Left ventricle myocardium inferior (tissue), 1 donor: ENCODE data around the gene ZSCAN21. TPM values are rescaled to one million over a fixed set of nuclear protein-coding genes. Genes with fewer than 3 reads are reported as not detected.

Experiments
- DNase-seq: peaks from one replicate; pipeline ENCODE4 v3.0.0-alpha.2; 2020
- H3K27ac ChIP-seq: fragments of 200-600 bp; replicated peaks from 2 replicates; pipeline ENCODE4 v1.8.0; 2021
- H3K27me3 ChIP-seq: fragments of 200-600 bp; 2 replicates; pipeline ENCODE4 v1.8.0; 2021; ENCODE audit warnings: low read depth
- H3K36me3 ChIP-seq: fragments of 200-600 bp; 2 replicates; pipeline ENCODE4 v1.8.0; 2021
- H3K4me1 ChIP-seq: fragments of 200-600 bp; 2 replicates; pipeline ENCODE4 v1.8.0; 2021
- H3K4me3 ChIP-seq: fragments of 200-600 bp; 2 replicates; pipeline ENCODE4 v1.8.0; 2021; ENCODE audit warnings: mild to moderate bottlenecking, moderate library complexity
- H3K9me3 ChIP-seq: fragments of 200-600 bp; replicated peaks from 2 replicates; pipeline ENCODE4 v1.8.0; 2021
- intact Hi-C: fragments of 100-400 bp; cut with micrococcal nuclease; formaldehyde crosslinking; loops from one replicate; pipeline ENCODE4 v1.11.0; 2022
- total RNA-seq: library from RNA; stranded (reverse); fragmentation: NEBNext Ultra II Directional; extraction: Animal tissue kit (Norgen Biotek cat#: 25700); gene quantifications from one replicate; pipeline ENCODE4 v1.2.1, GENCODE V29; 2021
- TF ChIP-seq, protein P1 (sequence below): fragments of 200-600 bp; IDR thresholded peaks from 2 replicates; pipeline ENCODE4 v1.8.0; 2021; ENCODE audit warnings: antibody characterized with exemption, mild to moderate bottlenecking, borderline replicate concordance
- donor health status: DM: no; HTN: yes; CAD: no; lungs with severe emphysema.

The ZSCAN21 gene
- total RNA-seq, 1 donor from 2014 or later, result 6.4 TPM

DNA sequence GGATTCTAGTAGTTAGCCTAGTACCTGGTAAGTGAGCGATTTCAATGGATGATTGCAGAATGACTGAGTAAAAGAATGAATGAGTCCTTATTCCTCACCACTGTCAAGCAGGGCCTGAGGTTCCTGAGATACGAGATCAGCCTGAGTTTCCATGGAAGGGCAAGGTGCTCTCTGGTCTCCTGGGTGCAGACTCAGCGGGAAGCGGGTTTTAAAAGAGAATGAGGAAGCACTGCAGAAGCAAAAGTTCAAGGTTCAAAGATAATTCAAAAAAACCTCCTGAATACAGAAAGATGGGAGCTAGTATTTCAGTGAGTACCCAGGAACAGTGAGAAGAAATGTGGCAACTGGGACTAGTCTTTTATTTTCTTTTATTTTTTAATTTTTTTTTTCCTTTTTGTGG lies 27.6 kb downstream of the ZSCAN21 start:
- Histone ChIP-seq H3K4me3 (no peak overlapping the region), H3K36me3 (peaks cover 70% of the 10 kb centered on the region), H3K27me3 (no peaks in the 10 kb centered on the region), H3K27ac (no peak overlapping the region), H3K4me1 (peaks cover 40% of the 10 kb centered on the region), H3K9me3 (peaks cover 13% of the 10 kb centered on the region)
- intact Hi-C loops, result no loop called here
- no peak for DNase-seq
- TF ChIP-seq, protein P1, sequence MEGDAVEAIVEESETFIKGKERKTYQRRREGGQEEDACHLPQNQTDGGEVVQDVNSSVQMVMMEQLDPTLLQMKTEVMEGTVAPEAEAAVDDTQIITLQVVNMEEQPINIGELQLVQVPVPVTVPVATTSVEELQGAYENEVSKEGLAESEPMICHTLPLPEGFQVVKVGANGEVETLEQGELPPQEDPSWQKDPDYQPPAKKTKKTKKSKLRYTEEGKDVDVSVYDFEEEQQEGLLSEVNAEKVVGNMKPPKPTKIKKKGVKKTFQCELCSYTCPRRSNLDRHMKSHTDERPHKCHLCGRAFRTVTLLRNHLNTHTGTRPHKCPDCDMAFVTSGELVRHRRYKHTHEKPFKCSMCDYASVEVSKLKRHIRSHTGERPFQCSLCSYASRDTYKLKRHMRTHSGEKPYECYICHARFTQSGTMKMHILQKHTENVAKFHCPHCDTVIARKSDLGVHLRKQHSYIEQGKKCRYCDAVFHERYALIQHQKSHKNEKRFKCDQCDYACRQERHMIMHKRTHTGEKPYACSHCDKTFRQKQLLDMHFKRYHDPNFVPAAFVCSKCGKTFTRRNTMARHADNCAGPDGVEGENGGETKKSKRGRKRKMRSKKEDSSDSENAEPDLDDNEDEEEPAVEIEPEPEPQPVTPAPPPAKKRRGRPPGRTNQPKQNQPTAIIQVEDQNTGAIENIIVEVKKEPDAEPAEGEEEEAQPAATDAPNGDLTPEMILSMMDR, result no peak

DNA sequence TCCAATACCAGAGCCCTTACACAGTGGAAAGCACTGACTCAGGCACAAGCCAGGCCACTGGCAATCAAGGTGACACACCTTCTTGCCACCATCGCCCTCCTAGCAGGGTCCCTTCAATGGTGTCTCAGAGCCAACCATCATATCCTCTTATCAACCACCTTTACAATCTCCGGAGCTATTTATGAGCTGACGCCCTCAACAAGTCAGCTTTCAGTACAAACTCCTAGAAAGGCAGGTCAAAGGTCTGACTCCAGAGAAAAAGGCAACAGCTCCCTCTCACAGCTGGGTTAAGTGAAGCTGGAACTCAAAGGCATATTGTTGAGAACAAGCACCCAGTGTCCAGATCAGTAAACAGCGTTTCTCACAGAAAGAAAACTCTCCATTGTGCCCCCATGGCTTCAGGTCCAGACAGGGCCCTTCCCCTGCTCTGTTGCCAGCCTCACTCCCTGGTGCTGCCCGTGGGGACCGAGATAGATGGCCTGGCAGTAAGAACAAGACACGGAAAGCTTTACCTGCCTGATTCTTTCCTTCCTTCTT lies 29.5 kb downstream of the ZSCAN21 start:
- intact Hi-C loops, result no loop called here
- Histone ChIP-seq H3K9me3 (no peaks in the 10 kb centered on the region), H3K36me3 (peaks cover 52% of the 10 kb centered on the region), H3K4me1 (peaks cover 48% of the 10 kb centered on the region), H3K27me3 (no peaks in the 10 kb centered on the region), H3K27ac (no peak overlapping the region), H3K4me3 (no peak overlapping the region)
- TF ChIP-seq, protein P1, result no peak
- DNase-seq, result no peak

DNA sequence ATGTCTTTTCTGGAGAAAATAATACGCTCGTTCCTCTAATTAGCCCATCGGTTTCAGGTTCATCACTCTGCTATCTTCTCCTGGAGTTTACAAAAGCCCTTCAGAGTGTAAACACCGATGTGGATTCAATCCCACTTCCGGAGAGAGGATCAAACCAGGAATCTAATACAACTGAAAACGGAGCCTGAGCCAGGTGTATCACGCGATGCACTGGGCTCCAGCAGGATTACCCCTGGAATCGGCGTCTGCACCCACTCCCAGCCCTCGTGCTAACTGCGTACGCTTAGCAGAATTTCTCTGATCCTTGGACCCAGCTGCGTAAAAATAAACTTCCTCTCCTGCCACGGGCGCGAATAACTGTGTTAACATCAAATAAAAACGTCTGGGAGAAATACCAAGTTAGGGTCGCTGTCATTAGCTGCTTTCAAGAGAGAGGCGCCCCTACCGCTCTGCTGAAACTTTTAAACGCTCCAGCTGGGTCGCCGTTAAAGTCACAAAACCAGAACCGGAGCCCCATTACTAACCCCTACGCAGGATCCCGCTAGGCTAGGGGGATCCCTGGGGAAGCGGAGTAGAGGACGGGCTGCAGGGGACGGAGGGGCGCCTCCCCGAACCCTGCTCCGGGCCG lies 31.4 kb downstream of the ZSCAN21 start:
- peaks cover 48% of the 10 kb centered on the region for H3K4me1 ChIP-seq
- H3K27ac ChIP-seq, result peak overlapping the region; percentile 87
- H3K9me3 ChIP-seq, result no peaks in the 10 kb centered on the region
- peaks cover 32% of the 10 kb centered on the region for H3K36me3 ChIP-seq
- intact Hi-C loops, result loop anchor here (10.0 kb wide), 1 partner anchor 86 kb away; no protein-coding TSS in a partner anchor
- DNase-seq, result no peak
- H3K27me3 ChIP-seq, result no peaks in the 10 kb centered on the region
- TF ChIP-seq, protein P1, result no peak
- peak overlapping the region; percentile 77 for H3K4me3 ChIP-seq

DNA sequence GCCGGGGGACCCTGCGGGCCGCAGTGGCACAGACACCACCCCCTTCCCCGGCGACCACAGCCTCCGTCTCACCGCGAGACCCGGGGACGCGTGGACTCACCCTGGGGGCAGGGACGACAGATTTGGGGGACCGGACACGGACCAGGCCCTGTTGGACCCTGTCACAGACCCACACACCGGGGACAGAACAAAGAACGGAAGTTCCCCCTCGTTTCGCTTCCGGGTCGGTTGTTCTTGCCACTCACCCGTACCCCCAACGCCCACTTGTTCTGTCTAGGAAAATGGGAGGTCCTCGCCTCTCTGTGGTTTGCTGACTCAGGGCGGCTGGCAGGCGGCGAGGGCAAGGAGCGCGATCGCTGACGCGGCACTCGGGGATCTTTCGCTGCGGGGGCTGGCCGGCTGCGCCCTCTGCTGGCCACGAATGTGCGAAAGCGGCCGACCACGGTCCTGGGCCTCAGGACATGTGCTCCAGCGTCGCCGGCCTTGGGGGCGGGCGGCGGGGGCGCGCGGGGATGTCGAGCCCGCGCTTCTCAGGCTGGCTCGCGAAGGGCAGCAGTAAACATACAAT lies 32.0 kb downstream of the ZSCAN21 start, which contains the start of gene ZNF3:
TSS of gene ZNF3 (minus strand) at position 189 of the 568 bp plus-strand sequence. CDS start 4,366 bp downstream, outside the sequence.
- H3K9me3 ChIP-seq, result no peaks in the 10 kb centered on the region
- H3K4me3 ChIP-seq, result peak within 1 kb of the TSS; percentile 77
- peak; percentile 97 for DNase-seq
- H3K4me1 ChIP-seq, result peaks cover 48% of the 10 kb centered on the region
- peaks cover 26% of the 10 kb centered on the region for H3K36me3 ChIP-seq
- peak within 1 kb of the TSS; percentile 87 for H3K27ac ChIP-seq
- no peaks in the 10 kb centered on the region for H3K27me3 ChIP-seq
- TF ChIP-seq, protein P1, result peak; percentile 97
- intact Hi-C loops, result loop anchor here (10.0 kb wide), 1 partner anchor 87 kb away; no protein-coding TSS in a partner anchor

DNA sequence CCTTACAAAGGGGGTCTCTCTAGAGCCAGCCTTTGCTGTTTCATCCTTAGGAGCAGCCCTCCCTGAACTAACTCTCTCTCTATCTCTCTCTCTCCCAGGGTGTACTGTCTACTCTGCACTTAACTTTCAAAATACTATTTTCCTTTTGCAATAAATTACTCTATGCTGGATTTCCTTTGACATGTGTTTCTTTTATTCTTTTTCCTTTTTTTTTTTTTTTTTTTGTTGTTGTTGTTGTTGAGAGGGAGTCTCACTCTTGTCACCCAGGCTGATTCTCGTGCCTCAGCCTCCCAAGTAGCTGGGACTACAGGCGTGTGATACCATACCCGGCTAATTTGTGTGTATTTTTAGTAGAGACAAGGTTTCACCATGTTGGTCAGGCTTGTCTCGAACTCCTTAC lies 33.4 kb downstream of the ZSCAN21 start:
- peak overlapping the region; percentile 77 for H3K4me3 ChIP-seq
- H3K9me3 ChIP-seq, result no peaks in the 10 kb centered on the region
- peaks cover 48% of the 10 kb centered on the region for H3K4me1 ChIP-seq
- peak overlapping the region; percentile 87 for H3K27ac ChIP-seq
- intact Hi-C loops, result loop anchor here (10.0 kb wide), 1 partner anchor 88 kb away; no protein-coding TSS in a partner anchor
- DNase-seq, result no peak
- H3K27me3 ChIP-seq, result no peaks in the 10 kb centered on the region
- TF ChIP-seq, protein P1, result no peak
- H3K36me3 ChIP-seq, result peaks cover 16% of the 10 kb centered on the region
